NCI-H2081 treated with DMSO at 0.1 percent for 48 hours (cell line): ENCODE measurements around the gene CREB3.

Experiments
- DNase-seq: peaks from one replicate; lab custom pipeline; 2025; lab: John Stamatoyannopoulos, UW

The CREB3 gene

DNA sequence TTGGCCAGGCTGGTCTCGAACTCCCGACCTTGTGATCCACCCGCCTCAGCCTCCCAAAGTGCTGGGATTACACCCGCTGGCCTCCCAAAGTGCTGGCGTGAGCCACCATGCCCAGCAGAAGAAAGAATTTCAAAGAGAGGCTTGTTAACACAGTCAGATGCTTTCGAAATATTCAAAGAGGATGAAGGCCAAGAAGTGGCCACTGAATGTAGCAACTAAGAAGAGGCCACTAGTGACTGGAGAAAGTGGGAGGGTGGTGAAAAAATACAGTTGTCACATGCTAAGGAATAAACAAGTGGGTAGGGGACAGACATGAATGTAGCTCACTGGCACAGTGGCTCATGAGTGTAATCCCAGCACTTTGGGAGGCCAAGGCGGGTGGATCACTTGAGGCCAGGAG lies 29.8 kb upstream of the CREB3 start:
- no peak for DNase-seq

GRCh38 chr9:35703906-35704672 lies 28.4 kb upstream of the CREB3 start:
- DNase-seq = no peak

DNA sequence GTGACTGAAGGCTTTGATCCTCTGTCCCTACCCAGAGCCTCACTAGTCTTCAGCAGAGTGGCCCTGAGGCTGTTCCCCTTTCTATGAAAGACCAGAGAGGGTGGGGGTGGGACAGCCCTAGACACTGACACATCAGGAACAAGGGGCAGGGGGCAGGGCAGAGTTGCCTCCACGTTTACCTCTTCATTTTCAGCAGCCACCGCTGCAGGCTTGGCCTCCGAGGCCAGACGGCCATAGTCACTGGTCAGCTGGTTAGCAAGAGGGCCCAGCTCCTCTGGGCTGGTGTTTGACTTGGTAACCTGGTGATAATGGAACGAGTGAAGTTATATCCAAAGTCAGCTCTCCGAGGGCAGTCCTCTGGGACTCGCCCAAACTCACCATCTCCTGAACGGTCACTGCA lies 27.1 kb upstream of the CREB3 start:
- no peak for DNase-seq

- DNase-seq = no peak
These were observed 26.5 kb upstream of the CREB3 start for GRCh38 chr9:35705836-35706430.

DNA sequence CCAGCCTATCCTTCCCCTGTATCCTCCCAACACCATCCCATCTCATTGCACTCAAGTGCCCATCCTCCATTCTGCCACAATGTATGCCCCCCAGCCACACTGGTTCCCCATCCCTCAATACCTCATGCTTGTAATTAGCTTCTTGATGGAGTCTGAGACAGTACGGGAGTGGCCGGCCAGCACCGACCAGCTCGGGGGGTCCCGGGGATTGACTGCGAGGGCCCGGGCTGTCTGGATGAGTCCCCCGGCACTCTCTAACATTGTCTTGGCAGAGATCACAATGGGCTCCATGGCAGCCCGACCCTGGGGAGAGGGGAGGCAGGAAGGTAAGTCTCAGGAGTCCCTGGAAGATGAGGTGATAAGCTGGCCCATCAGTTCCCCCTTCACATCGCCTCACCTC lies 25.5 kb upstream of the CREB3 start:
- DNase-seq = no peak

- no peak for DNase-seq
These were observed 24.3 kb upstream of the CREB3 start for GRCh38 chr9:35708146-35708545.

GRCh38 chr9:35710818-35711500 lies 21.5 kb upstream of the CREB3 start:
- DNase-seq = no peak

- no peak for DNase-seq
These were observed 20.7 kb upstream of the CREB3 start for GRCh38 chr9:35711501-35712428.

DNA sequence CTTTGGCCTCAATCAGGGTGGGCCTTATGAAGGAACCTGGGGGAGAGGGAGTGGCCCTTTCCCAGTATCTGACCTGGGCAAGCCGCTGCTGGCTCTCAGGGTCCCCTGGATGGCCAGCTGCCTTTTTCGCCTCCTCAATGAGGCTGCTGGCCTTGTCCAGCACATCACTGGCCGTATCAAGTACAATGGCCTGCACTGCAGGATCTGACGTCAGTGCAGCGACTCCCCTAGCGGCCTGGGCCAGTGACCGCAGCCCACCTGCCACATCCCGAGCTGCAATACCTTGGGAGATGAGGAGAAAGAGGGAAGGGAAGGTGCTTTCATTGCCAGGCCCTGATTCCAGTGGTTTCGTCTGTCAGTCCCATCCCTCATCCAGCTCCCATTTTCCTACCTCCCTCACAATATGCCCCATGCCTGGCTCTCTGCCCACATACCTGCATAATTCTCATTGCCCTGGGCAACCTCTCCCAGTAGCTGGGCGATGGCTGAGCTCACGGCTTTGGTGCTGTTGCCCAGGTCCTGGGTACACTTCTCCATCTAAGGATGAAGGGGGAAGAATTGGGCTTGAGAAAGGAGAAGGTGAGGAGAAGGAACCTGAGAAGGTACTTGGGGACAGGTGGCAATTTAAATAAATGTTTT lies 19.6 kb upstream of the CREB3 start:
- no peak for DNase-seq

DNA sequence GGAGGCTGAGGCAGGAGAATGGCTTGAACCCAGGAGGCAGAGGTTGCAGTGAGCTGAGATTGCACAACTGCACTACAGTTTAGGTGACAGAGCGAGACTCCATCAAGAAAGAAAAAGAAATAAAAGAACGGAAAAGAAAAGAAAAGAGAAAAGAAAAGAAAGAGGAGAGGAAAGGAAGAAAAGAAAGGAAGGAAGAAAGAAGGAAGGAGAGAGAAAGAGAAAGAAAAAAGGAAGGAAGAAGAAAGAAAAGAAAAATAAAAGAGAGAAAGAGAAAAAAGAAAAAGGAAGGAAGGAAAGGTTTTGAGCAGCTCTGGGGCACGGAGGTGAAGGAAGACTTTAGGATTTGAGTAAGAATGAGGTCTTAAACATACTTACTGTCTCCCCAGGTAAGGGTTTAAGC lies 18.9 kb upstream of the CREB3 start:
- DNase-seq = no peak

- no peak for DNase-seq
These were observed 18.3 kb upstream of the CREB3 start for GRCh38 chr9:35714123-35714522.

GRCh38 chr9:35714579-35715252 lies 17.8 kb upstream of the CREB3 start:
- DNase-seq = no peak

DNA sequence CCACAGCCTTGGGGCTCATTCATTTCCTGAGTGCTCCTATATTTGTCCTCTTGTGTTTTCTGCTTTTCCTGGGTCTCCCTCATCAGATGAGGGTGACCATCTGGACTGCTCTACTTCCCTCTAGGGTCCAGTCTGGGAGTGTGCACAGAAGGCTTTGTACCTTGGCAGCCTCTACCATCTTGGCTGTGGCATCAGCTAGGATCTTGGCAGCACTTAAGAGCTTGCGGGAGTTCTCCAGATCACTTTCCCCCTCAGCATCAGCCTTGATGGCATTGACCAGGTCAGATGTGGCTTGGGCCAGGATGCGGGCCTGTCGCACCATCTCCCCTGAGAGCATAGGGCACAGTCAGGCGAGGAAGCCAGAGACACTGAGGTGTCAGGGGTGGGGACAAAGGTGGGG lies 16.2 kb upstream of the CREB3 start:
- no peak for DNase-seq

- no peak for DNase-seq
These were observed 15.2 kb upstream of the CREB3 start for GRCh38 chr9:35717132-35717870.

- DNase-seq = no peak
These were observed 13.6 kb upstream of the CREB3 start for GRCh38 chr9:35718721-35719511.

GRCh38 chr9:35719546-35719945 lies 12.9 kb upstream of the CREB3 start:
- no peak for DNase-seq

GRCh38 chr9:35723426-35723825 lies 9.0 kb upstream of the CREB3 start:
- no peak for DNase-seq

GRCh38 chr9:35723908-35724307 lies 8.6 kb upstream of the CREB3 start:
- DNase-seq = no peak

GRCh38 chr9:35725362-35725761 lies 7.1 kb upstream of the CREB3 start:
- no peak for DNase-seq

- no peak for DNase-seq
These were observed 5.5 kb upstream of the CREB3 start for GRCh38 chr9:35726931-35727330.
